Chondrocyte (in vitro differentiated cells): ENCODE results near the gene SLC9A9. TPM values are rescaled to one million over a fixed set of nuclear protein-coding genes. Genes with fewer than 3 reads are reported as not detected.

ENCODE experiments used
- DNase-seq: peaks from one replicate; pipeline ENCODE4 v3.0.0; 2021; ENCODE audit warnings: mixed read lengths, low spot score
- H3K27ac Mint-ChIP-seq: one replicate; pipeline ENCODE4 v1.8.0; 2021; ENCODE audit warnings: mild to moderate bottlenecking, moderate library complexity, mixed read lengths; ENCODE audit not compliant: unreplicated experiment
- H3K27me3 Mint-ChIP-seq: 2 replicates; pipeline ENCODE4 v1.8.0; 2021; ENCODE audit warnings: low read depth, mixed read lengths
- H3K36me3 Mint-ChIP-seq: 2 replicates; pipeline ENCODE4 v1.8.0; 2021; ENCODE audit warnings: low read depth, mixed read lengths
- H3K4me1 Mint-ChIP-seq: 2 replicates; pipeline ENCODE4 v1.8.0; 2021; ENCODE audit warnings: low read depth, mild to moderate bottlenecking, mixed read lengths
- H3K4me3 Mint-ChIP-seq: one replicate; pipeline ENCODE4 v1.8.0; 2021; ENCODE audit warnings: mild to moderate bottlenecking, moderate library complexity, mixed read lengths; ENCODE audit not compliant: unreplicated experiment
- H3K9me3 Mint-ChIP-seq: 2 replicates; pipeline ENCODE4 v1.8.0; 2021; ENCODE audit warnings: low read depth, mixed read lengths
- total RNA-seq: library from RNA; stranded (reverse); gene quantifications from 3 replicates; pipeline ENCODE4 v1.2.1, GENCODE V29; 2021
- TF ChIP-seq, protein P1 (sequence below): fragments of 200-600 bp; sonication (generic); IDR thresholded peaks from 2 replicates; pipeline ENCODE4 v1.5.0; 2021; ENCODE audit warnings: antibody characterized with exemption, mild to moderate bottlenecking, moderate library complexity

Gene SLC9A9
- total RNA-seq, 1 donor from 2014 or later: 2.6 TPM

DNA sequence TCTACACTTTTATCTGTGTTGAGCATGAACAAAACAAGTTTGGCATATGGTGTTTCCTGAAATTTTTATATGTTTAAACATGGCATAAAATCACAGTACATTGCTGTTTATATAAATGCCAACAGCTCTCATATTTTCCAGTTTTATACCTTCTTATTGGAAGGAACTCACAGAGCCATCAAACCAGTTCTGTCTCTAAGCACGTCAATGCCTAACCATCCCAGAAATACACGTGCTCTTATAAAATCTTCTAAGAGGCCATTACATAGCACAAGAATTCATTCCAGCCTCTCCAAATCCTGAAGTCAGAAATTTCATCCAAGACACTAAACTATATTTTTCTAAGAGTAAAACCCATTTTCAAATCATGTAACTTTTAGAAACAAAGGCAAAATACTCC is 20.8 kb downstream of the SLC9A9 start:
- TF ChIP-seq, protein P1, sequence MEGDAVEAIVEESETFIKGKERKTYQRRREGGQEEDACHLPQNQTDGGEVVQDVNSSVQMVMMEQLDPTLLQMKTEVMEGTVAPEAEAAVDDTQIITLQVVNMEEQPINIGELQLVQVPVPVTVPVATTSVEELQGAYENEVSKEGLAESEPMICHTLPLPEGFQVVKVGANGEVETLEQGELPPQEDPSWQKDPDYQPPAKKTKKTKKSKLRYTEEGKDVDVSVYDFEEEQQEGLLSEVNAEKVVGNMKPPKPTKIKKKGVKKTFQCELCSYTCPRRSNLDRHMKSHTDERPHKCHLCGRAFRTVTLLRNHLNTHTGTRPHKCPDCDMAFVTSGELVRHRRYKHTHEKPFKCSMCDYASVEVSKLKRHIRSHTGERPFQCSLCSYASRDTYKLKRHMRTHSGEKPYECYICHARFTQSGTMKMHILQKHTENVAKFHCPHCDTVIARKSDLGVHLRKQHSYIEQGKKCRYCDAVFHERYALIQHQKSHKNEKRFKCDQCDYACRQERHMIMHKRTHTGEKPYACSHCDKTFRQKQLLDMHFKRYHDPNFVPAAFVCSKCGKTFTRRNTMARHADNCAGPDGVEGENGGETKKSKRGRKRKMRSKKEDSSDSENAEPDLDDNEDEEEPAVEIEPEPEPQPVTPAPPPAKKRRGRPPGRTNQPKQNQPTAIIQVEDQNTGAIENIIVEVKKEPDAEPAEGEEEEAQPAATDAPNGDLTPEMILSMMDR: no peak
- Mint-ChIP-seq H3K27me3 (no peaks in the 10 kb centered on the region), H3K4me3 (no peak overlapping the region), H3K9me3 (no peaks in the 10 kb centered on the region), H3K36me3 (no peaks in the 10 kb centered on the region), H3K4me1 (peaks cover 12% of the 10 kb centered on the region), H3K27ac (no peak overlapping the region)
- no peak for DNase-seq

DNA sequence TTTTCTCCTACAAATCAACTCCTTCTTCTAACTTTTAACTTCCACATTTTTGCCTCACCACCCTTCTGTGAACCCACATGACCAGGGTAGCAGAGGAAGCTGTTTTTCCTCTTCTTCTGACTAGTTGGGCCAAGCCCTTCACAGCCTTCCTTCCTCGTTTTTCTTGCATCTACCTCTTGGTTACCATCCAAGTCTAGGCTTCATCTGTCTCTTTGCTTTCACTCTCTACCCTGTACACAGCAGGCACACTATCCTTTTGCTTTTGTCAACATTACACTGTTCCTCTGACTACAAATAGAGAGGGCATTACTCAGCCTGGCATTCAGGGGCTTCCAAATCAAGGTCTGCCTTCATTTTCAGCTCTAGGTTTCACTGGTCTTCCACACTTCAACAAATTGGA is 22.0 kb downstream of the SLC9A9 start:
- no peak for DNase-seq
- no peaks in the 10 kb centered on the region for H3K36me3 Mint-ChIP-seq
- TF ChIP-seq, protein P1: no peak
- H3K4me1 Mint-ChIP-seq: peaks cover 7% of the 10 kb centered on the region
- no peaks in the 10 kb centered on the region for H3K27me3 Mint-ChIP-seq
- H3K4me3 Mint-ChIP-seq: no peak overlapping the region
- H3K27ac Mint-ChIP-seq: no peak overlapping the region
- H3K9me3 Mint-ChIP-seq: no peaks in the 10 kb centered on the region

DNA sequence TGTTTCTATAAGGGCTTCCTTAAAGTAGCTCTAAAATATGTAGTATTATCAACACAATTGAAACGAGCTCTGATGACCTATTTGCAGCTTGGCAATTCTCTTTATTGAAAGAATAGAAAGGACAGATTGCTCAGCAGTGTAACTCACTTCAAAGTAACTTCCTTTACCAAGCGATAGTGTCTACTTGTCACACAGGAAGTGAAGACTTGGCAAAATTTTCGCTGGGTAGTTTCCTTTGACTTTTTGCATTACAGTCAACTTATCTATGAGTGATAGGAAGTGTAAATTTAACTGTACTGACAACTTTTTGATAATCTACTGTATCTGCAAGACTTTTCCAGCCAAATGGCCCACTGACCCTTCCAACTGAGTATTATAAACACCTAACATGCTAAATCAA is 22.8 kb downstream of the SLC9A9 start:
- Mint-ChIP-seq H3K27ac (no peak overlapping the region), H3K9me3 (no peaks in the 10 kb centered on the region), H3K27me3 (no peaks in the 10 kb centered on the region), H3K36me3 (no peaks in the 10 kb centered on the region), H3K4me1 (peaks cover 2% of the 10 kb centered on the region), H3K4me3 (no peak overlapping the region)
- TF ChIP-seq, protein P1: no peak
- DNase-seq: no peak

DNA sequence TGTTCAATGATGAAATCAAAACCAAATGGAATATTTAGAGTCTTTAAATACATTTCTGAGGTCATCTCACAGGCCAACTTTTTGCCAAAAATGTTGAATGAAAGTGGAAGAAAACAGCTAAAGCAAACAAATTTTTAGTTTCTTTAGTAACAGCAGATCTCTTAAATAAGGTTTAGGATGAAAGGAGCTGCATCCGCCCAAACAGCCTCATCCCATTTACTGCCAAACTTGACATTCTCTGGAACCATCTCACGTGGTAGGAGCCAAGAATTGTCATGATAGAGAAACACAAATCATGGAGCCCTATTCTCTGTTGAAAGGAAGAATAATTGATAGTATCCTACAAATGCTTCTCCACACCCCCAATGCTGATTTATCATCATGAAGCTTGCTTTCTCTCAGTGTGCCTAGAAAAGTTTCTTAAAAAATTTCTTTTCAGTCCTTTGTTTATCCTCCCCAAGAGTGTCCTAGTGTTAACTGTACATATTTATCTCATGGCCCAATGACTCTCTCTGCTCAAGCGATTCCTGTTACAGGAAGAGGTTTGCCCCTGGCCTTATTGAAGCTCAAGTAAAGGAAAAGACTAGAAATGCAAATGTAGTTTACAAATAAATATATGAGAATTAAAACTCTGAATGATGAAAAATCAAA is 23.4 kb downstream of the SLC9A9 start:
- no peaks in the 10 kb centered on the region for H3K9me3 Mint-ChIP-seq
- H3K27me3 Mint-ChIP-seq: no peaks in the 10 kb centered on the region
- H3K27ac Mint-ChIP-seq: no peak overlapping the region
- no peaks in the 10 kb centered on the region for H3K36me3 Mint-ChIP-seq
- H3K4me1 Mint-ChIP-seq: peaks cover 2% of the 10 kb centered on the region
- H3K4me3 Mint-ChIP-seq: no peak overlapping the region
- no peak for DNase-seq
- TF ChIP-seq, protein P1: no peak

DNA sequence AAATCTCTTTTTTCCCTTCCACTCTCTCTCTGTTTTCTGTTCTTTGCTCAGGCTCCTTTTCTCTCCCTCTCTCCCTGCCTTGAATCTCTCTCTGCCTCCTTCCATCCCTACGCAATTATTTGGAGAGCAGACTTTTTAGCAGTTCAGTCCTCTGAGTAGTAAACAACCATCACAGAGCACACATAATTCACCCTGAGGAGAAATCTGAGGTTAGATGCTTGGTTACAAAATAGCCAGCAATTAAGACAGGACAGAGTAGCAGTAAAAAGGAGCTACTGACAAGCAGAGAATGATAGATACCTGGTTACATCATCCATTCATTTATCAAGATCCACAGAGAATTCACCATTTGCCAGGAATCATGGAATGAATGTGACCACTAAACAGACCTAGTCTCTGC is 25.5 kb downstream of the SLC9A9 start:
- Mint-ChIP-seq H3K4me1 (peaks cover 2% of the 10 kb centered on the region), H3K36me3 (no peaks in the 10 kb centered on the region), H3K4me3 (no peak overlapping the region), H3K27ac (no peak overlapping the region), H3K9me3 (no peaks in the 10 kb centered on the region), H3K27me3 (no peaks in the 10 kb centered on the region)
- TF ChIP-seq, protein P1: no peak
- no peak for DNase-seq
